ENCODE measurements around the gene NDUFS6. TPM values are rescaled to one million over a fixed set of nuclear protein-coding genes. Genes with fewer than 3 reads are reported as not detected.

Gene NDUFS6
- total RNA-seq, 1 donor from 2014 or later, result 42.8 TPM

- DNase-seq (ENCODE audit: low read depth), result no peak
Measured at GRCh38 chr5:1851290-1851934, 50.2 kb downstream of the NDUFS6 start.

- no peak for DNase-seq (ENCODE audit: low read depth)
Measured at GRCh38 chr5:1852324-1852947, 51.2 kb downstream of the NDUFS6 start.

GRCh38 chr5:1853531-1853930 is 52.3 kb downstream of the NDUFS6 start:
- no peak for DNase-seq (ENCODE audit: low read depth)

GRCh38 chr5:1855075-1855474 is 53.9 kb downstream of the NDUFS6 start:
- no peak for DNase-seq (ENCODE audit: low read depth)

GRCh38 chr5:1855596-1855995 is 54.4 kb downstream of the NDUFS6 start:
- no peak for DNase-seq (ENCODE audit: low read depth)

GRCh38 chr5:1856596-1857255 is 55.5 kb downstream of the NDUFS6 start:
- DNase-seq (ENCODE audit: low read depth), result no peak

- DNase-seq (ENCODE audit: low read depth), result no peak
Measured at GRCh38 chr5:1857256-1857600, 56.0 kb downstream of the NDUFS6 start.

- DNase-seq (ENCODE audit: low read depth), result no peak
Measured at GRCh38 chr5:1858436-1858835, 57.2 kb downstream of the NDUFS6 start.

GRCh38 chr5:1859099-1859498 is 57.9 kb downstream of the NDUFS6 start:
- DNase-seq (ENCODE audit: low read depth), result no peak

GRCh38 chr5:1860021-1860610 is 58.9 kb downstream of the NDUFS6 start:
- no peak for DNase-seq (ENCODE audit: low read depth)

GRCh38 chr5:1860949-1861348 is 59.7 kb downstream of the NDUFS6 start:
- no peak for DNase-seq (ENCODE audit: low read depth)

- no peak for DNase-seq (ENCODE audit: low read depth)
Measured at GRCh38 chr5:1864896-1865440, 63.8 kb downstream of the NDUFS6 start.

- DNase-seq (ENCODE audit: low read depth), result no peak
Measured at GRCh38 chr5:1865486-1865885, 64.3 kb downstream of the NDUFS6 start.

Other genes starting within 250 kb of the NDUFS6 start
- gene MRPL36, start 1.6 kb upstream of the NDUFS6 start, total RNA-seq, result 31.3 and 32.5 TPM in 2 replicates
- not detected in 2 replicates for gene IRX4, start 81.5 kb downstream of the NDUFS6 start, total RNA-seq